HG02623 (cell line): ENCODE data around the gene TSC2.
"Not testable (repeated sequence)": the region's sequence is repeated elsewhere in the genome, so short reads cannot be mapped to it uniquely, and the experiment has no call there.

Source experiments
- ATAC-seq: cut with Tn5 transposase; IDR thresholded peaks from one replicate; pipeline ENCODE4 v1.9.1; 2021; ENCODE audit warnings: moderate library complexity; ENCODE audit not compliant: unreplicated experiment

Gene TSC2

DNA sequence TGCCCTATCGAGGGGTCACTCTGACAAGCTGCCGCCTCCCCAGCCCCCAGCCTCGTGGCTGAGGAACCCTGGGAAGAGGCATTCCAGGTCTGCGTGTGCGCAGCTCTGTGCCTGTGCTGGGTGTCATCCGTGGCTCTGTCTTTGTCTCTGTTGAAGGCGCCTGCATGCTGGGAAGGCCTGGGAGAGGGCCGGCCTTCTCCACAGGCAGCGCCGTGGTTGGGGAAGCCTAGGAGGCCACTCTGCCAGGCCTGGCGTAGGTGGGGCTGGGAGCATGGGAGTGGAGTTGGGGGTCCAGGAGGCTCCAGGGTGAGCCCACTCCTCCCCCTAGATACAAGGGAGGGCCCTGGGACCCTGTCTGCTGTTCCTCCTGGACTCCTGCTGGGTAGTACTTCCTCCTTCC is 17.7 kb upstream of the TSC2 start:
- no peak for ATAC-seq

DNA sequence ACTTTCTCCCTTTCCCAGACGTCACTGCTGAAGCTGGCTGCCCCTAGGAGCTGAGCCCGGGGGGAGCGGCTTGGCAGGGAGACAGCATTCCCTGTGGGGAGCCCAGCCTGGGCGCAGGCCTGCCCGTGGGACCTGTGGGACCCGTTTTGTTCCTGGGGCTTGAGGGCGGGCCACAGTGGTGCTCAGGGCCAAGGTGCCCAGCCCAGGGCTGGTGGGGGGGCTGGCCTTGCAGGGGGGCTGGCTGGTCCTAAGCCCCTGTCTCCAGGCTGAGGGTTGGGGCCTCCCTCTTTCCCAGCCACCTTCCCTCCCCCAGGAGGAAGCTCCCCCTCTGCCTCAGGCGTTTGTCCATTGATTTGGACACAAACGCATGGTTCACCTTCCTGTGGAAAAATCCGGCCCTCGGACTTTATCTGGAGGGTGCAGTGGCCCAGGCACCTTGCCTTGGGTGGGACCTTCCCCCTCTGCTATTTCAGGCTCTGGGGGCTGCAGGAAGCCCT is 16.7 kb upstream of the TSC2 start:
- ATAC-seq: no peak

DNA sequence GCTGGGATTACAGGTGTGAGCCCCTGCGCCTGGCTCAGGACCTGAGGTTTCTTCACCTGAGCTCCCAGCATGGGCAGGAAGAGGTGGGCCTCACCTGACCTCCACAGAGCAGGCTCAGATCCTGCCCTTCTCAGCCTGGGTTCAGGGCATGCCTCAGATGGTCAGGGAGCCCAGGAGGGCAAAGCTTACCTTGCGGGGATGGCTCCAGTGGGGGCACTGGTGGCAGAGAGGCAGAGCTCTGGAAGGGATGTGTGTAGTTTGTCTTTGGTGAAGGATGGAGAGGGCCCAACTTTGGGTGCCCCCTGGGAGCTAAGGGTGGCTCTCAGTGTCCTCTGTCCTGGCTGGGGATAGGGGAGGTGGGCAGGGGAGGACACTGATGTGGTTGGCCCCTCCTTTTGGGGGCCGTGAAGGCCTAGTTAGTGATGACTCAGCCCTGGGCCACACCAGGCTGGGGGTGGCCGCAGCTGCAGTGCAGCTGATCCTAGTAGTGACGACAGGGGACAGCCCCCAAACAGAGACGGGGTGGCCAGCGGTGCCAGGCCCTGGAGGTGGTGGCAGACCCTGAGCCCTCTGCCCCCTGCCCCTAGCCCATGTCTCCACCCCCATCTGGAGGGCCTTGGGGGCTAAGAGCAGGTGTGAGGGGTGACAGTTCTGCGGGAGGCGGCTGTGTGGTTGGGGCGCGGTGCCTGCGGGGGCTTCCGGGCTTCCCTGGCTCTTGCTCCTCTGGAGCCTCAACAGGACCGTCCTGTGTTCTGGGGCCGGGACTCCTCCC is 15.3 kb upstream of the TSC2 start:
- no peak for ATAC-seq

DNA sequence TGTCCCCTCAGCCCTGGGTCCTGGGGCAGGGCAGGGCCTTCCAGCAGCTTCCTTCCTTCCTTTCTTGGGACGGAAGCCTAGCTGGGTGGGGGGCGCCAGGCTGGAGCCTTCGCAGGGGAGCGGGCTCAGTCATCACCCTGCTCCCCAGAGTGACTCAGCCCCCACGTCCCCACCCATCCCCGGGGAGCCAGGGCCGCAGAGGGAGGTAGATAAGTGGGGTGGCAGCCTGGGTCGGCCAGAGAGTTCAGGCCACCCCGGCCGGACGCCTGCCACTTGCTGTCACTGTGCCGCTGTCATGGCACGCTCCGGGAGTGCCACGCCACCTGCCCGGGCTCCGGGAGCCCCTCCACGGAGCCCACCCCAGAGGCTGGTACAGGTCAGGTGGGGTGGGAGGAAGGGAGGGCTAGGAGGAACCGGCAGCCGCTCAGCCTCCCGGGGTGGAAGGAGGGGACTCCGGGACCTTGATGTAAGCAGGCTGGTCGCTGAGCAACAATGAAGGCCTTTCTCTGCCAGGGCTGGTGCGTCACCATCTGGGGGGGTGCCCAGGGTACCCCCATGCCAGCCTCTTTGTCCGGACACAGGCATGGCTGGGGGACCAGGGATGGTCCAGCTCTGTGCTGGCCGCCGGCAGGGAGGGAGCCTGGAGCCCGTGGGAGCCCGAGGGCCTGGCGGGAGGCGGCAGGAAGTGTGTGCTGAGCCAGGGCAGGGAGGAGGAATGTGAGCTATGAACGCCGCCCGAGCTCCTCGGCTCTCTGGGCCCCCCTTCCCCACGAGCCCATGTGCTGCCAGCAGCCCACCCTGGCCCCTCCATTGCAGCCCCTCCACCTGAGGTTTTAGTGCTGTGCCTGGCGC is 14.5 kb upstream of the TSC2 start:
- ATAC-seq: no peak

DNA sequence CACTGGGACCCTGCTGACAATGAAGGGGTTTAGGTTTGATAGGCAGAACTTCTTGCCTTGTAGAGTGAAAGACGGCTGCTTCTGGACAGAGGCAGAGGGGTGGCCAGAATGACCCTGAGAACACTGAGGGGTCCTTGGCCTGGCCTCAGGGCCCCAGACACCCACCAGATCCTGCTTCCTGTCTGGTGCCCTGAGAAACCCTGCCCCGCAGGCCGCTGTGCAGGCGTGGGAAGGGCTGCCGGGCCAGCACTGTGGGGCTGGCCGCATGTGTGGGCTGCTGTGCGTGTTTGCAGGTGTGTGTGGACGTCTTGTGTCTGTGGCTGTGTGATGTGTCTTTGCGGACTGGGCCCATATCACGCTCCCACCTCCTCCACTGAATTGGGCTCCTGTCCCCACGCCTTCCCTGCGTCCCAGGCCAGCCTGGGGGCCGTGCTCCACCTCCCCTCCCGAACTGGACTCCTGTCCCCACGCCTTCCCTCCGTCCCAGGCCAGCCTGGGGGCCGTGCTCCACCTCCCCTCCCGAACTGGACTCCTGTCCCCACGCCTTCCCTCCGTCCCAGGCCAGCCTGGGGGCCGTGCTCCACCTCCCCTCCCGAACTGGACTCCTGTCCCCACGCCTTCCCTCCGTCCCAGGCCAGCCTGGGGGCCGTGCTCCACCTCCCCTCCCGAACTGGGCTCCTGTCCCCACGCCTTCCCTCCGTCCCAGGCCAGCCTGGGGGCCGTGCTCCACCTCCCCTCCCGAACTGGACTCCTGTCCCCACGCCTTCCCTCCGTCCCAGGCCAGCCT is 13.7 kb upstream of the TSC2 start:
- not testable (repeated sequence) for ATAC-seq

DNA sequence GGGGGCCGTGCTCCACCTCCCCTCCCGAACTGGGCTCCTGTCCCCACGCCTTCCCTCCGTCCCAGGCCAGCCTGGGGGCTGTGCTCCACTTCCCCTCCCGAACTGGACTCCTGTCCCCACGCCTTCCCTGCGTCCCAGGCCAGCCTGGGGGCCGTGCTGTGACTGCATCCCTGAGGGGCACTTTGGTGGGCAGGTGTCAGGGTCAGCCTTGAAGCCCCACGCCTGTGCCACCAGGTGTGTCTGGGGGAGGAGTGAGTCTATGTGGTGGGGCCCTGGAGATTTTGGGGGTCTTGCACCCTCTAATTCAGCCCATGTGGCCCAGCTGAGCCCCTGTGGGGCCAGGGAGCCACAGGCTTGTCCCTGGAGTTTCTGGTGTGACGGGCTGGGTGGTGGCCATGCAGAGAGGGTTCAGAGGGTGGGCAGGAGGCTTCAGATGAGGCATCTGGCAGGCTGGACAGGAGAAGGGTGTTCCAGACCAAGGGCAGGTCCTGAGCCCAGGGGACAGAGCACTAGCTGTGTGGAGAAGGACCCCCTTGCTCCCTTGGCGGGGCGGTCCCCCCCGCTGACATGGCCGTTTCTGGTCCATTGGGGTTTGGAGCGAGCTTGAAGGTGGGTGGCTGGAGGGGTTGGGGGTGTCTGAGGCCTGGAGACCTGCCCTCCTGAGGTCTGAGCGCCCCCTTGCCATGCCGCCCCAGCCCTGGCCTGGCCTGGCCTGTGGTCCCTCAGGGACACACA is 12.9 kb upstream of the TSC2 start:
- no peak for ATAC-seq

DNA sequence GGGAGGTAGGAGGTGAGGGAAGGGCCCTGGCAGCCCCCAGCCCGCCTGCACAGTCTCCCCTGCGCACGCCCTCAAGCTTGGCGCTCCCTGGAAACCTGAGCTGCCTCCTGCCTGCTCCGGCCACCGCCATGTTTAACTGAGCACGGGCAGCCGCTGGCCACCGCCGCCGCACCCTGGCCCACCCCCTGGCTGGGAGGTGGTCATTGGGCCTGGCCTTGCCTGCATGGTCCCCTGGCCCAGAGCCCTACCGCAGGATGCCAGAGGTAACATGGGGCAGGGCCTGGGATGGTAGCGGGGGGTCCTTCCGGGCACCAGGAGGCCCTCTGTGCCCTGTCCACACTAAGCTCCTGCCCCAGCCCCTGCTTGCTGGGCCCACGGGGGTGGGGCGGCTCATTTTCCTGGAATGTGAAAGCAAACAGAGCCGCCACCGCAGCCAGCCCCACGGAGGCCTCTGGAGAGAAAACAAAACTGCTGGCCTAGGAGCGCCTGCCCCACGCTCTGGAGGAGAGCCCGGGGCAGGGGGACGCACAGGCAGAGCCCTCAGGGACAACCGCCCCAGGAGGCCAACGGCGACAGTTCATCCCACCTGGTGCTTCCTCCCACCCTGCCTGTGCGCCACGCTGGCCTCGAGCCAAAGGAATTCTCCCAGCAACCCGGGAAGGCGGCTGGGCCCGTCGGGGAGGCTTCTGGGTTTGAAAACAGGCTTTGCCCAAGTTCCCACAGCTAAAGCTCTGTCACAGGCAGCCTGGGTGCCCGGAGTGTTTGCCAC is 12.2 kb upstream of the TSC2 start:
- no peak for ATAC-seq

DNA sequence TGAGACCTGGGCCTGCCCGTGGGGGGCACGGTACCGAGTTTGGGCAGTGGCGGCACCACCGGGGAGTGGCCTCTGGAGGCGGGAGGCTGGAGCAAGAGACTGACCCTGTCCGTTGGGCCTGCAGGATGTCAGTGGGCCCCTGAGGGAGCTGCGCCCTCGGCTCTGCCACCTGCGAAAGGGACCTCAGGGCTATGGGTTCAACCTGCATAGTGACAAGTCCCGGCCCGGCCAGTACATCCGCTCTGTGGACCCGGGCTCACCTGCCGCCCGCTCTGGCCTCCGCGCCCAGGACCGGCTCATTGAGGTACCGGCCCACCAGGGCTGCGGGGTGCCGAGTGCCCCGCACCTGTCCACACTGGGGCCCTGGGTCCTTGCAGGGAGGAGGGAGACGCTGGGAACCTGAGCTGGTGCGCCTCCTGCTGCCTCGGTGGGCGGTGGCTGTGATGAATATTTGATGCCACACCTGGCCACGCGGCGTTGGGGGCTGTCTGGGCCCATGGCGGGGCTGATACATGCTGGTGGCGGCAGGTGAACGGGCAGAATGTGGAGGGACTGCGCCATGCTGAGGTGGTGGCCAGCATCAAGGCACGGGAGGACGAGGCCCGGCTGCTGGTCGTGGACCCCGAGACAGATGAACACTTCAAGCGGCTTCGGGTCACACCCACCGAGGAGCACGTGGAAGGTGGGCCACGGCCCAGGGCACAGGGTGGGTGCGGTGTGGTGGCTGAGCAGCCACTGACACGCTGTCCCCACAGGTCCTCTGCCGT is 11.4 kb upstream of the TSC2 start:
- no peak for ATAC-seq

DNA sequence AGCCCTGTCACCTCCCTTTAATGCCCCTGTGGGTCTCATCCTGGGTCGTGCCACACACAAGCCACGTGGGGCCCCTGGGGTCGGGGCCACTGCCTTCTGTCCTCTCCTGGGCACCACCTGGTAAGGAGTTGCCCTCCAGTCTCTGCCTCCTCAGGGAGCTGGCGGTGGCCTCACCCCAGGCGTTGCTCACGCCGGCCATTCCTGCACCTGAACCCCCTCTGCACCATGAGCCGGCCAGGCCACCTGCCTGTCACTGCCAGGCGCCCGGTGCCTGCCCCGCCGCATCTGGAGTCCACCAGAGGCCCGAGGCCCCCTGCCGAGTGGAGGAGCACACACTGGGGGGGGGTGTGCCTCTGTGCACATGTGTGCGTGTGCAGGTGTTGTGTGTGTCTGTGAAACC is 10.7 kb upstream of the TSC2 start:
- no peak for ATAC-seq

DNA sequence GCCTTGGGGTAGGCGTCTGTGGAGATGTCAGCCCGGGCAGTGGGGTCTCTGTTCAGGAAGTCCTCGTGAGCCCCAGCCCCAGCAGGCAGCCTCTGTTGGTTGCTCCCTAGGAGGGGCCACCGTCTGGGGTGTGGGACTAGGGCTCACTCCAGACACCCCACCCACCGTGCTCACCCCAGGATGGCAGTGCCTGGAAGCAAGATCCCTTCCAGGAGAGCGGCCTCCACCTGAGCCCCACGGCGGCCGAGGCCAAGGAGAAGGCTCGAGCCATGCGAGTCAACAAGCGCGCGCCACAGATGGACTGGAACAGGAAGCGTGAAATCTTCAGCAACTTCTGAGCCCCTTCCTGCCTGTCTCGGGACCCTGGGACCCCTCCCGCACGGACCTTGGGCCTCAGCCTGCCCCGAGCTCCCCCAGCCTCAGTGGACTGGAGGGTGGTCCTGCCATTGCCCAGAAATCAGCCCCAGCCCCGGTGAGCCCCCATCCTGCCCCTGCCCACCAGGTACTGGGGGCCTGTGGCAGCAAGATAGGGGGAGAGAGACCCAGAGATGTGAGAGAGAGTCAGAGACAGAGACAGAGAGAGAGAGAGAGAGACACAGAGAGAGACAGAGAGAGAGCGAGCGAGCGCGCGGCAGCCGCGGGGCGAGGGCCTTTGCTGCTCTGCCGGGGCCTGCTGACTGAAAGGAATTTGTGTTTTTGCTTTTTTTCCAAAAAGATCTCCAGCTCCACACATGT is 10.0 kb upstream of the TSC2 start:
- ATAC-seq: no peak

DNA sequence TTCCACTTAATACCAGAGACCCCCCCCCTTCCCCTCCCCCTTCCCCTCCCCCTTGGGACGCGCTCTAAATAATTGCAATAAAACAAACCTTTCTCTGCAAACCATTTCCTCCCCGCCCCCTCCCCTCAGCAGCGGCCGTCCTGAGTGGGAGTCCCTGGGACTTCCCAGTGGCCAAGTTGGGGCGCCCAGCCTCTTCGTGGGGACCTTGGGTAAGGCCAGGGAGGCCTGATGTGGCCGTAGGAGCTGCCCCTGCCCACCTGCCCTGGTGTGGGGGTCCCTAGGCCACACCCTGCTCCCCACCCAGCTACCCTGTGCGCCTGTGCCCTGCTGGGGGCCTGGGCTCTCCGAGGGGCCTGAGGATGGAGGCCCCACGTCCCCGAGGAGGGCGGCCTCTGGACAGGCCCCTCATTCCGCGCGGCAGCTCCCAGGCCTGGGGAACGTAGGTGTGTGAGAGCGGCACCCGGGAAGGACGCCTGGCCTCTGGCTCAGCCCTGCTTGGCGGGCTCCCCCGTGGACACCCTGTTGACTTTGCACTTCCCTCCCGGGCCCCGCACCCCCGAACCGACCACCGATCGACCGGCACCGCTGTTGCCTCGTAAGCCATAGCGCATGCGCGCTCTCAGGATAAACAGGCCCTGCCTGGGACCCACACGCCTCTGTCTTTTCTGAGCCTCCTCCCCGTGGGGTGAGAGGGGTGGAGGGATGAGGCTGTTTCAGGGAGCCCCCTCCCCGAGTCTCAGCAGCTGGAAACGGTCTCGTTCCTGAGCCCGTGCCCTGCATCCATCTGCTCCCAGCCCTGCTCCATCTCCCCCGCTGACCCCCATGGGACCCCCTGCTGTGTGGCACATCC is 9.2 kb upstream of the TSC2 start:
- ATAC-seq: no peak

DNA sequence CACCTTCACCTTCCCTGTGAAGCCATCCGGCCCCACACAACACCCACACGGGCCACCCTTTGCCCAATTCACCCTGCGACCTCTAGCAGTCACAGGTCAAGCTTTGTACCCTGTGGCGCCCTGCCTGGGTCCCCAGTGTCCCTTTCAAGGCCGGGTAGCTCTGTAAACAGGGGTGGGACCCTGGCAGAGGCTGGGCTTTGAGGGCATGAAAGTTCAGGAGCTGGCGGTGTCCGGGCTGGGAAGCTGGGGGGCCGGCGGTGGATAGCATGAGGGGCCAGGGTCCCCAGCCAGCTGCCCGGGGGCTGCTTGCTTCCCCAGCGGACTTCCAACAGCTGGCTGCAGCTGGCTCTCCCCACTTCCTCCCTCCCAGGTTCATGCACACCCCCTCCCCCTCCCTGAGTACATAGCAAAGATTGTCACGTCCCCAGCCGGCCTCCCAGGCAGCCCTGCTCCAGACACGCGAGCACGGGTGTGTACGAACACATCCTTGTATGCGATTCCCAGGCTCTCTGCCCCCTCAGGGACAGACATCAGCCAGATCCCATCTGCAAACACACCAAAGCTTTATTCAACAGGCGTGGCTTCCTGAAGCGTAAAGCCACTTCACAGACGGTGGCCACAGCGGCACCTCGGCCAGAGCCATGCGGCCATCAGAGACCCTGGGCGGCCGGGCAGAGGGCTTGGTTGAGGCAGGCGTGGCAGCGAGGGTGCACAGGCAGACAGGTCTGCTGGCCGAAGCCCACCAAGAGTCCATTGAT is 8.3 kb upstream of the TSC2 start:
- no peak for ATAC-seq

DNA sequence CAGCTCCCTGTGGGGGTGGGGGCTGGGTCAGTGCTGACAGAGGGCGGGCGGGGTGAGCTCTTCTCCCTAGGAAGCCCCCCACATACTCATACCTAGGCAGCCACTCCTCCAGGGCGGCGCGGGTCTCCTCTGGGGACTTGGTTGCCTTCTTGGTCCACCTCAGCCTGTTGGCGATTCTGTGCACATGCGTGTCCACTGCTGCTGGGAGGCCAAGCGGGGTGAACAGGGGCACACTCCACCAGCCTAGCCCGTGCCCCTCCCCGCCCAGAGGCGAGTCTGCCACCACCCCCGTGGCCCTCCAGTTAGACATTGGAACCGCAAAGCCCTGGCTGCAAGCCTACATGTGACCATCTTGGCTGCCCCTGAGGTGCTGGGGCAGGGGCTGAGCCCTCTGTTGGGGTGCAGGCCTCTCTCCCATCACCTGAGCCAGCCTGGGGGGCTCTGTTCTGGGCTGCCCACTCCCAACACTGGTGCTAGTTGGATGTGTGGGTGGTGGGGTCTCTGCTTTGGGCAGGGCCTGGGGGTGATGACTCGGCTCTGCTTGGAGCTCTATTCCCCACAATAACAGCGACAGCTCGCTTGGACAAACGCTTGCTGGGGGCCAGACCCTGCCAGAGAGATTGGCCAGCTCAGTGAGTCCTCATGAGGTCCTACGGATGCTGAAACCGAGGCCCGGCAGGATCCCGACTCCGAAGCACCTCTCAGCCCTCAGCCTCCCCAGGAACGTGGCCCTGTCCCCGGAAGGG is 7.6 kb upstream of the TSC2 start:
- ATAC-seq: no peak

DNA sequence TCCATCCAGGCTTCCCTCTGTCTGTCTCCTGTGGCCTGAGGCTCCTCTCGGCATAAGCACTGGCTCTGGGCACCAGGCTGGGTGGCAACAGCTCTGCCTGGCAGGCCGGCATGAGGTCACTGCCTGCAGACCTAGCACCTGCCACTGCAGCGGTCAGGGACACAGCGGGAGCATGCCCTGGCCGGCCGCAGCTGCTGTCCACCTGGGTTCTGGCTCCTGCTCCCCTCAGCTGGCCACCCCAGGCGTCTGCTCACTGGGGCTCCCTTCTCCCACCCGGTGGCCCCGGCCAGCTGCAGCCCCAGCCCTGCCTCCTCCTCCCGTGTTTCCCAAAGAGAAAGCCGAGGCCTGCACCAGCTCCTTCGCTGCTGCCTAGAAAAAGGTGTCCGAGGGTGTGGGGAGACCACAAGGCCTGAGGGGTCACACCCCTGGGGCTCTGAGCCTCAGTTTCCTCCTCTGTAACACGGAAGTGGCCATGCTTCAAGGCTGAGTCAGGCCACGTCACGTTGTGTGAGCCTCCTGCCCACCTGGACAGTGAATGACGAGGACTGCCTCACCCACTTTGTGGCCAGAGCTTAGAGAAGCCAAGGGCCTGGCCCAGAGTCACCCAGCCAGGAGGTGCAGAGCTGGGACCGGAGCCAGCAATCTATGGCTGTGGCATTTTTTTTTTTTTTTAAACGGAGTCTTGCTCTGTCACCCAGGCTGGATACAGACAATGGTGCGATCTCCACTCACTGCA is 6.8 kb upstream of the TSC2 start:
- ATAC-seq: no peak

DNA sequence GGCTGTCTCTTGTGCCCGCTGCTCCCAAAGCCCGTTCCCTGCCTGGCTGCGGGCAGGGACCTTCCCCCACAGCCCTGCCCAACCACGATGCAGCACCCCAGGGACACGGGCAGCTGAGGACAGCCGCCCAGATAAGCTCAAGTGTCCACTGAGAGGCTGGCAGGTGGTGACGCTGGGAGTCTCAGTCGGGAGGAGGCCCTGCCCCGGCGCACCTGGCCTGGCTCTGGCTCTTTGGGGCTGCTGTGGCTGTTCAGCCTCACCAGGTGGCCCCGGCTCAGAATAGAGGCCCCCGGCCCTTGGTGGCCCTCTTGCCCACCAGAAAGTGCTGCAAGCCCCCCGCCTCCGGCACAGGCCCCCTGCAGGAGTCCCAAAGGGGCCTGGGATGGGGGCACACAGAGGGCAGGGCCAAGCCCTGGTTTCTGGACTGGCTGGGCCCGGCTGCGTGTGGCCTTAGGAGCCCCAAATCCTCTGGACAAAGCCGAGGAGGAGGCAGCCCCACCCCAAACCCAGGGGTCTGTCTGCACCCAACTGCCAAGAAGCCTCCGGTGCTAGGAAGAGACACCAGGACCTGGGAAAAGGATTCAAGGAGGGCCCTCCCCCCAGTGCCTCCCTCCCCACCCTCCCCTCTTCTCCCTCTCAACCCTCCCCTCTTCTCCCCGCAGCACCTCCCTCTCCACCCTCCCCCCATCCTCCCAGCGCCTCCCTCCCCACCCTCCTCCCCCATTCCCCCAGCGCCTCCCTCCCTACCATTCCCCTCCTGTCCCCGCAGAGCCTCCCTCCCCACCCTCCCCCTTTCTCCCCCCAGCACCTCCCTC is 5.4 kb upstream of the TSC2 start:
- no peak for ATAC-seq
